SK-N-SH treated with all-trans-retinoic acid at 6 μM for 48 hours (cell line): Measurements from ENCODE around the gene MAML3.

Source experiments
- CSDC2 ChIP-seq: fragments of 250-450 bp; sonication (Bioruptor Pico); IDR thresholded peaks from 2 replicates; pipeline ENCODE4 v1.5.0; 2020; ENCODE audit warnings: mild to moderate bottlenecking, moderate library complexity
- GLIS3 ChIP-seq: fragments of 250-450 bp; sonication (Bioruptor Pico); IDR thresholded peaks from 2 replicates; pipeline ENCODE4 v1.5.0; 2020; ENCODE audit warnings: mild to moderate bottlenecking, moderate library complexity
- OSR1 ChIP-seq: fragments of 250-450 bp; sonication (Bioruptor Pico); IDR thresholded peaks from 2 replicates; pipeline ENCODE4 v1.8.0; 2022; ENCODE audit warnings: moderate library complexity, mild to moderate bottlenecking, inconsistent platforms
- PATZ1 ChIP-seq: fragments of 250-450 bp; sonication (Bioruptor Pico); IDR thresholded peaks from 2 replicates; pipeline ENCODE4 v1.8.0; 2020; ENCODE audit warnings: mild to moderate bottlenecking, moderate library complexity, borderline replicate concordance
- POU6F1 ChIP-seq: fragments of 250-450 bp; sonication (Bioruptor Pico); IDR thresholded peaks from 2 replicates; pipeline ENCODE4 v1.8.0; 2021; ENCODE audit warnings: low read depth, mild to moderate bottlenecking, moderate library complexity, borderline replicate concordance
- SNAI2 ChIP-seq: fragments of 250-450 bp; sonication (Bioruptor Pico); IDR thresholded peaks from 2 replicates; pipeline ENCODE4 v1.5.0; 2020; ENCODE audit warnings: mild to moderate bottlenecking, moderate library complexity
- TOX ChIP-seq: fragments of 250-450 bp; sonication (Bioruptor Pico); IDR thresholded peaks from 2 replicates; pipeline ENCODE4 v1.8.0; 2021; ENCODE audit warnings: mild to moderate bottlenecking, moderate library complexity, borderline replicate concordance
- ZC3H10 ChIP-seq: fragments of 250-450 bp; sonication (Bioruptor Pico); IDR thresholded peaks from 2 replicates; pipeline ENCODE4 v1.5.1; 2021; ENCODE audit warnings: mild to moderate bottlenecking, moderate library complexity
- ZNF565 ChIP-seq: fragments of 450-650 bp; formaldehyde crosslinking; conservative IDR thresholded peaks from 2 replicates; pipeline ENCODE4 v1.5.0; 2020; ENCODE audit warnings: low read depth, mild to moderate bottlenecking, moderate library complexity
- TF ChIP-seq, protein P1 (sequence below): fragments of 250-450 bp; sonication (Bioruptor Pico); IDR thresholded peaks from 2 replicates; pipeline ENCODE4 v1.5.1; 2021; ENCODE audit warnings: mild to moderate bottlenecking, moderate library complexity
- TF ChIP-seq, protein P2 (sequence below): fragments of 250-450 bp; sonication (Bioruptor Pico); IDR thresholded peaks from 2 replicates; pipeline ENCODE4 v1.5.1; 2020; ENCODE audit warnings: low read depth, mild to moderate bottlenecking, moderate library complexity

- TF ChIP-seq PATZ1 (no peak), GLIS3 (no peak), ZNF565 (no peak), TOX (CRISPR knock-in tag) (no peak), ZC3H10 (CRISPR knock-in tag) (no peak), POU6F1 (CRISPR knock-in tag) (no peak), OSR1 (CRISPR knock-in tag) (no peak), SNAI2 (no peak), CSDC2 (CRISPR knock-in tag) (no peak)
- TF ChIP-seq, protein P1, sequence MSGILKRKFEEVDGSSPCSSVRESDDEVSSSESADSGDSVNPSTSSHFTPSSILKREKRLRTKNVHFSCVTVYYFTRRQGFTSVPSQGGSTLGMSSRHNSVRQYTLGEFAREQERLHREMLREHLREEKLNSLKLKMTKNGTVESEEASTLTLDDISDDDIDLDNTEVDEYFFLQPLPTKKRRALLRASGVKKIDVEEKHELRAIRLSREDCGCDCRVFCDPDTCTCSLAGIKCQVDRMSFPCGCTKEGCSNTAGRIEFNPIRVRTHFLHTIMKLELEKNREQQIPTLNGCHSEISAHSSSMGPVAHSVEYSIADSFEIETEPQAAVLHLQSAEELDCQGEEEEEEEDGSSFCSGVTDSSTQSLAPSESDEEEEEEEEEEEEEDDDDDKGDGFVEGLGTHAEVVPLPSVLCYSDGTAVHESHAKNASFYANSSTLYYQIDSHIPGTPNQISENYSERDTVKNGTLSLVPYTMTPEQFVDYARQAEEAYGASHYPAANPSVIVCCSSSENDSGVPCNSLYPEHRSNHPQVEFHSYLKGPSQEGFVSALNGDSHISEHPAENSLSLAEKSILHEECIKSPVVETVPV (CRISPR knock-in tag) = no peak
- TF ChIP-seq, protein P2, sequence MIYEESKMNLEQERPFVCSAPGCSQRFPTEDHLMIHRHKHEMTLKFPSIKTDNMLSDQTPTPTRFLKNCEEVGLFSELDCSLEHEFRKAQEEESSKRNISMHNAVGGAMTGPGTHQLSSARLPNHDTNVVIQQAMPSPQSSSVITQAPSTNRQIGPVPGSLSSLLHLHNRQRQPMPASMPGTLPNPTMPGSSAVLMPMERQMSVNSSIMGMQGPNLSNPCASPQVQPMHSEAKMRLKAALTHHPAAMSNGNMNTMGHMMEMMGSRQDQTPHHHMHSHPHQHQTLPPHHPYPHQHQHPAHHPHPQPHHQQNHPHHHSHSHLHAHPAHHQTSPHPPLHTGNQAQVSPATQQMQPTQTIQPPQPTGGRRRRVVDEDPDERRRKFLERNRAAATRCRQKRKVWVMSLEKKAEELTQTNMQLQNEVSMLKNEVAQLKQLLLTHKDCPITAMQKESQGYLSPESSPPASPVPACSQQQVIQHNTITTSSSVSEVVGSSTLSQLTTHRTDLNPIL = no peak
Measured at GRCh38 chr4:140059159-140059558, 94.8 kb downstream of the MAML3 start.
